Measurements from ENCODE around the gene EXOC4. TPM values are rescaled to one million over a fixed set of nuclear protein-coding genes. Genes with fewer than 3 reads are reported as not detected.

Gene EXOC4
- total RNA-seq, 4 donors from 2014 or later, result 30.7 to 62.4 (median 40.4) TPM

GRCh38 chr7:133654547-133654946, 401.7 kb downstream of the EXOC4 start:
- H3K27ac ChIP-seq, result no peak overlapping the region
- TF ChIP-seq CTCF (IDR thresholded peaks at IDR 0.05) (no peak), POLR2A (IDR thresholded peaks at IDR 0.05) (no peak)
- H3K9me3 ChIP-seq, result no peaks in the 10 kb centered on the region
- intact Hi-C loops (cut with DNase I), result no loop called here
- no peaks in the 10 kb centered on the region for H3K36me3 ChIP-seq
- DNase-seq, result no peak
- 92 to 93% methylated on average over 4 of the region's 4 CpGs for WGBS, 2 donors
- H3K4me1 ChIP-seq, result peaks cover 0 to 4% (median 0%) of the 10 kb centered on the region in 3 donors
- H3K4me3 ChIP-seq, result no peak overlapping the region
- H3K27me3 ChIP-seq, result no peaks in the 10 kb centered on the region

DNA sequence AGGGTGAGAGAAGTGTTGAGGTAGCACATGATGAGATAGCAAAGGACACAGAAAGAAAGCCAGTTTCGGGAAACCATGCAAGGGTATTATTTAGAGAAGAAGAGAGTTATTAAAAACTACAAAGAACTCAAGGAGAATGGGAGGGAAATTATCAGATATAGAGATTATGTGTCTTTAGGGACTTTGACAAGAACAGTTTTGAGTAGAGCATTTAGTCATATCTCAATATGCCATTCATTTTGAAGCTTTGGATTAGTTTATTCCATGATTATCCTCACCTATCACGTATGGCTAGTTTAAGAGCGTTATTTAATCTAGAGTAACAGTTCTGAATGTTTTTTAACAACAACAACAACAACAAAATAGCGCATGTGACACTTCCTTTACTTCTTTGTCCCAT, 409.4 kb downstream of the EXOC4 start:
- Histone ChIP-seq H3K27ac (no peak overlapping the region), H3K9me3 (no peaks in the 10 kb centered on the region), H3K27me3 (no peaks in the 10 kb centered on the region), H3K4me3 (no peak overlapping the region), H3K4me1 (no peaks in the 10 kb centered on the region), H3K36me3 (peaks cover 0 to 5% (median 0%) of the 10 kb centered on the region in 3 donors)
- no peak for DNase-seq
- intact Hi-C loops (cut with DNase I), result no loop called here
- no peak for TF ChIP-seq CTCF (IDR thresholded peaks at IDR 0.05)
- no peak for TF ChIP-seq POLR2A (IDR thresholded peaks at IDR 0.05)
- 94 to 98% methylated on average over 4 of the region's 4 CpGs for WGBS, 2 donors

GRCh38 chr7:133662830-133663229, 410.0 kb downstream of the EXOC4 start:
- DNase-seq, result no peak
- Histone ChIP-seq H3K4me1 (no peaks in the 10 kb centered on the region), H3K27ac (no peak overlapping the region), H3K9me3 (no peaks in the 10 kb centered on the region), H3K4me3 (no peak overlapping the region), H3K27me3 (no peaks in the 10 kb centered on the region), H3K36me3 (peaks cover 0 to 5% (median 0%) of the 10 kb centered on the region in 3 donors)
- 83 to 89% methylated on average over 4 of the region's 4 CpGs for WGBS, 2 donors
- TF ChIP-seq CTCF (IDR thresholded peaks at IDR 0.05) (no peak), POLR2A (IDR thresholded peaks at IDR 0.05) (no peak)
- intact Hi-C loops (cut with DNase I), result no loop called here

GRCh38 chr7:133664528-133664927, 411.6 kb downstream of the EXOC4 start:
- H3K27me3 ChIP-seq, result no peaks in the 10 kb centered on the region
- H3K36me3 ChIP-seq, result peaks cover 0 to 5% (median 0%) of the 10 kb centered on the region in 3 donors
- intact Hi-C loops (cut with DNase I), result no loop called here
- no peak for DNase-seq
- no peaks in the 10 kb centered on the region for H3K9me3 ChIP-seq
- H3K4me3 ChIP-seq, result no peak overlapping the region
- TF ChIP-seq POLR2A (IDR thresholded peaks at IDR 0.05) (no peak), CTCF (IDR thresholded peaks at IDR 0.05) (no peak)
- no peak overlapping the region for H3K27ac ChIP-seq
- H3K4me1 ChIP-seq, result no peaks in the 10 kb centered on the region

DNA sequence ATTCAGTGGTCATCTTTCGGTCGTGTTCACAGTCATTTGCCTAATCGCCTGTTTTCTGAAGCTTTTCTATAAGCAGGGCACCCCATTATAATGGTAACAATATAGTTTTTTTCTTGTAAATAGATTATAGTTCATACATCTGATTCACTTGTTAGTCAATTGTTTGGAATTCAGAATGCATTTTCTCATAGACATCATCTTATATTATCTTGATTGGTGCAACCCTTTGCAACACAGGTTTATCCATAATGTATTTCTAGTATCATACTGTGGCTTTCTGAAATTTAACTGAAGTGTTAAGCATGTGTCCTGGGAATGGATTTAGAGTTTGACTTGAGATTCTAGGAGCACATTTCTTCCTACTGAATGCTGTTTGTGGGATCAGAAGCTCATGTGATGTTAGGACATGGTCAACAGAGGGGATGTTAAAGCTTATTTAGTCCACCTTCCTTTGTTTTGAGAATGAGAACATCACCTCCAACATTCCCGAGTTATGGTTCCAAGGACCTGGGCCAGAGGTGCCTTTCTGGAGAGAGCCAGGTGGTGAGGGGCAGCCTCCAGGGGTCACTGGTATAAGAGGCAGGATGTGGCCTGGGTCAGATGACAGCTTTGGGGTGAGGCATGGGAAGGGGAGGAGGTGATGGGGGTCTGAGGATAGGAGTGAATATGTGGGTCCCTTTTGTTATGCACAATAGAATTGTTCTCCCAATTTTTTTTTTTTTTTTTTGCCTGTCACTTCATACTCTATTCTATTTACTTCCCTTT, 415.6 kb downstream of the EXOC4 start:
- TF ChIP-seq CTCF (IDR thresholded peaks at IDR 0.05) (no peak), POLR2A (IDR thresholded peaks at IDR 0.05) (no peak)
- H3K4me1 ChIP-seq, result no peaks in the 10 kb centered on the region

More for the DNA sequence above, 415.6 kb downstream of the EXOC4 start:
- no peak for DNase-seq
- intact Hi-C loops (cut with DNase I), result no loop called here
- Histone ChIP-seq H3K9me3 (no peaks in the 10 kb centered on the region), H3K36me3 (no peaks in the 10 kb centered on the region), H3K27me3 (no peaks in the 10 kb centered on the region), H3K4me3 (no peak overlapping the region), H3K27ac (no peak overlapping the region)
- WGBS, 2 donors, result 92 to 98% methylated on average over 4 of the region's 4 CpGs
